ENCODE measurements around the gene EPHA6. TPM values are rescaled to one million over a fixed set of nuclear protein-coding genes. Genes with fewer than 3 reads are reported as not detected.

Gene EPHA6
- total and polyA plus RNA-seq, 2 donors (not counting 1 experiment from before 2014, with no cell fraction given), result not detected

DNA sequence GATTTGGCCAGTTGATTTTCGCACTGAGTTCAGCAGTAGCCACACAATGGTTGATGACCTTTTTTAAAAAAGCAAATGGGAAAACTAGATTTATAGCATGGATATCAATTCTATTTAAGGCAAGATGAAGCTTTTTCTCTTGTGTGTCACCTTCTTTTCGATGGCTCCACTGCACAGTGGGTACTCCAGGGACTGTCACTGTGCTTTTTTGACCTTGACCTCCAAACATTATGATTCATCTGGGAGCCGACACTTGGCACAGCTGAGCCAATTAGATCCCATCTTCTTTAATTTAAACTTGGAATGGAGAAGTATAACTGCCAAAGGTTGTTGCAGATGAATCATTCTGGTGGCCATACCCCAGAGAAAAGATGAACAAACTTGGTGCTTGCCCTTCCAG, 367.3 kb downstream of the EPHA6 start:
- CTCF ChIA-PET, result no interaction called here
- H3K4me3 Mint-ChIP-seq, result no peak overlapping the region
- ATAC-seq (ENCODE audit: low read depth) (no peak), DNase-seq (no peak)
- no peak overlapping the region for H2AFZ ChIP-seq (ENCODE audit: insufficient read depth, low read depth, low read length, poor library complexity, severe bottlenecking)
- H3K27me3 Mint-ChIP-seq, result no peaks in the 10 kb centered on the region
- POLR2A ChIA-PET, result no interaction called here
- H3K27ac ChIP-seq (ENCODE audit: low read length in 2 of 2), result no peak overlapping the region
- no peaks in the 10 kb centered on the region for H3K79me2 ChIP-seq (ENCODE audit: control insufficient read depth, insufficient read depth, low read length)
- H3K9me3 ChIP-seq (ENCODE audit: control extremely low read depth in 1 of 3, control insufficient read depth in 2 of 3, insufficient read depth in 1 of 3, low read length in 2 of 3), result peaks cover 0 to 1% (median 0%) of the 10 kb centered on the region in 3 donors
- TF ChIP-seq, protein P1, sequence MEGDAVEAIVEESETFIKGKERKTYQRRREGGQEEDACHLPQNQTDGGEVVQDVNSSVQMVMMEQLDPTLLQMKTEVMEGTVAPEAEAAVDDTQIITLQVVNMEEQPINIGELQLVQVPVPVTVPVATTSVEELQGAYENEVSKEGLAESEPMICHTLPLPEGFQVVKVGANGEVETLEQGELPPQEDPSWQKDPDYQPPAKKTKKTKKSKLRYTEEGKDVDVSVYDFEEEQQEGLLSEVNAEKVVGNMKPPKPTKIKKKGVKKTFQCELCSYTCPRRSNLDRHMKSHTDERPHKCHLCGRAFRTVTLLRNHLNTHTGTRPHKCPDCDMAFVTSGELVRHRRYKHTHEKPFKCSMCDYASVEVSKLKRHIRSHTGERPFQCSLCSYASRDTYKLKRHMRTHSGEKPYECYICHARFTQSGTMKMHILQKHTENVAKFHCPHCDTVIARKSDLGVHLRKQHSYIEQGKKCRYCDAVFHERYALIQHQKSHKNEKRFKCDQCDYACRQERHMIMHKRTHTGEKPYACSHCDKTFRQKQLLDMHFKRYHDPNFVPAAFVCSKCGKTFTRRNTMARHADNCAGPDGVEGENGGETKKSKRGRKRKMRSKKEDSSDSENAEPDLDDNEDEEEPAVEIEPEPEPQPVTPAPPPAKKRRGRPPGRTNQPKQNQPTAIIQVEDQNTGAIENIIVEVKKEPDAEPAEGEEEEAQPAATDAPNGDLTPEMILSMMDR (IDR thresholded peaks at IDR 0.05), result no peak
- TF ChIP-seq EZH2 (IDR thresholded peaks at IDR 0.05; ENCODE audit: borderline replicate concordance, insufficient read depth, low read depth, low read length, poor library complexity, severe bottlenecking), result no peak
- H3K27ac Mint-ChIP-seq, result no peak overlapping the region
- H3K4me1 ChIP-seq (ENCODE audit: control insufficient read depth in 2 of 2, insufficient read depth in 2 of 2, low read length in 2 of 2), result no peaks in the 10 kb centered on the region
- H3K9me3 Mint-ChIP-seq (ENCODE audit: insufficient read depth), result peaks cover 9% of the 10 kb centered on the region
- H3K4me1 Mint-ChIP-seq, result no peaks in the 10 kb centered on the region
- H4K20me1 ChIP-seq (ENCODE audit: control insufficient read depth, insufficient read depth, low read length, poor library complexity, severe bottlenecking), result no peaks in the 10 kb centered on the region
- intact Hi-C loops (cut with micrococcal nuclease), result no loop called here
- no peaks in the 10 kb centered on the region for H3K36me3 ChIP-seq (replicated peaks in 1 of 2; ENCODE audit: control extremely low read depth in 1 of 2, control insufficient read depth in 1 of 2, extremely low read depth in 1 of 2, insufficient read depth in 2 of 2, low read length in 1 of 2)
- WGBS (ENCODE audit: insufficient coverage), result 86% methylated on average over 1 of the region's 3 CpGs
- H3K27me3 ChIP-seq (replicated peaks in 1 of 4; ENCODE audit: control extremely low read depth in 1 of 4, control insufficient read depth in 3 of 4, insufficient read depth in 4 of 4, low read length in 3 of 4), result no peaks in the 10 kb centered on the region
- H3K4me3 ChIP-seq (ENCODE audit: control extremely low read depth in 1 of 5, extremely low read depth in 1 of 5, insufficient read depth in 1 of 5, low read depth in 2 of 5, low read length in 4 of 5), result no peak overlapping the region
- H3K9ac ChIP-seq (ENCODE audit: low read length), result no peak overlapping the region
- H3K4me2 ChIP-seq (replicated peaks; ENCODE audit: low read depth, low read length, poor library complexity, severe bottlenecking), result no peak overlapping the region

DNA sequence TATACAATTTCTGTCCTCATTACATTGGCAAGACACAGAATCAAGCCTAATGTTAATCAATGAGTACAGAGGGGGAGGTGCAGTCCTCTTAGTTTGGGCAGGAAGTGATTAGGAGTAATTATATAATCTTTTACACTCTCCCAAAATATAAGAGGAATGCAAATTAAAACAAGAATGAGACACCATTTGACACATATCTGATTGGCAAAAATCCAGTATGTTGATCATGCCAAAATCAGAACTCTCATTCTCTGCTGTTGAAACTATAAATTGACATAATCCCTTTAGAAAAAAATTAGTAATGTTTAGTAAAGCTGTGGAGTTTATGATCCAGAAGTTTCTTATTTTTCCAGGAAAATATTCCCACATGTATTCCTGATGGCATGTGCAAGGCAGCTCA, 373.4 kb downstream of the EPHA6 start:
- no peaks in the 10 kb centered on the region for H3K36me3 ChIP-seq (replicated peaks in 1 of 2; ENCODE audit: control extremely low read depth in 1 of 2, control insufficient read depth in 1 of 2, extremely low read depth in 1 of 2, insufficient read depth in 2 of 2, low read length in 1 of 2)
- no peaks in the 10 kb centered on the region for H3K27me3 ChIP-seq (replicated peaks in 1 of 4; ENCODE audit: control extremely low read depth in 1 of 4, control insufficient read depth in 3 of 4, insufficient read depth in 4 of 4, low read length in 3 of 4)
- no peak for ATAC-seq (ENCODE audit: low read depth)
- CTCF ChIA-PET, result no interaction called here
- no peaks in the 10 kb centered on the region for H3K27me3 Mint-ChIP-seq
- H3K27ac Mint-ChIP-seq, result no peak overlapping the region
- no peaks in the 10 kb centered on the region for H3K4me1 ChIP-seq (ENCODE audit: control insufficient read depth in 2 of 2, insufficient read depth in 2 of 2, low read length in 2 of 2)
- intact Hi-C loops (cut with micrococcal nuclease), result no loop called here
- no peak overlapping the region for H3K4me3 Mint-ChIP-seq
- H3K4me2 ChIP-seq (replicated peaks; ENCODE audit: low read depth, low read length, poor library complexity, severe bottlenecking), result no peak overlapping the region
- no peaks in the 10 kb centered on the region for H3K79me2 ChIP-seq (ENCODE audit: control insufficient read depth, insufficient read depth, low read length)
- H3K4me1 Mint-ChIP-seq, result no peaks in the 10 kb centered on the region
- no peak overlapping the region for H3K4me3 ChIP-seq (ENCODE audit: control extremely low read depth in 1 of 5, extremely low read depth in 1 of 5, insufficient read depth in 1 of 5, low read depth in 2 of 5, low read length in 4 of 5)
- no peak for DNase-seq
- H3K9me3 Mint-ChIP-seq (ENCODE audit: insufficient read depth), result no peaks in the 10 kb centered on the region
- no peak overlapping the region for H3K27ac ChIP-seq (ENCODE audit: low read length in 2 of 2)
- H4K20me1 ChIP-seq (ENCODE audit: control insufficient read depth, insufficient read depth, low read length, poor library complexity, severe bottlenecking), result no peaks in the 10 kb centered on the region
- no peak overlapping the region for H3K9ac ChIP-seq (ENCODE audit: low read length)
- POLR2A ChIA-PET, result no interaction called here
- TF ChIP-seq EZH2 (IDR thresholded peaks at IDR 0.05; ENCODE audit: borderline replicate concordance, insufficient read depth, low read depth, low read length, poor library complexity, severe bottlenecking), result no peak
- TF ChIP-seq, protein P1 (IDR thresholded peaks at IDR 0.05), result no peak
- H2AFZ ChIP-seq (ENCODE audit: insufficient read depth, low read depth, low read length, poor library complexity, severe bottlenecking), result no peak overlapping the region
- peaks cover 0 to 1% (median 0%) of the 10 kb centered on the region in 3 donors for H3K9me3 ChIP-seq (ENCODE audit: control extremely low read depth in 1 of 3, control insufficient read depth in 2 of 3, insufficient read depth in 1 of 3, low read length in 2 of 3)

Data from B cell (primary cell).